GM18498 (cell line): ENCODE results near the gene RBM6.

Experiments used
- ATAC-seq: cut with Tn5 transposase; IDR thresholded peaks from one replicate; pipeline ENCODE4 v1.9.1; 2021; ENCODE audit warnings: mild to moderate bottlenecking, moderate library complexity; ENCODE audit not compliant: unreplicated experiment

The RBM6 gene

GRCh38 chr3:50124052-50124799, 184.3 kb downstream of the RBM6 start:
- ATAC-seq = no peak

- no peak for ATAC-seq
Measured at GRCh38 chr3:50124800-50125178, 184.8 kb downstream of the RBM6 start.

- ATAC-seq = no peak
Measured at GRCh38 chr3:50125541-50126286, 185.8 kb downstream of the RBM6 start.

DNA sequence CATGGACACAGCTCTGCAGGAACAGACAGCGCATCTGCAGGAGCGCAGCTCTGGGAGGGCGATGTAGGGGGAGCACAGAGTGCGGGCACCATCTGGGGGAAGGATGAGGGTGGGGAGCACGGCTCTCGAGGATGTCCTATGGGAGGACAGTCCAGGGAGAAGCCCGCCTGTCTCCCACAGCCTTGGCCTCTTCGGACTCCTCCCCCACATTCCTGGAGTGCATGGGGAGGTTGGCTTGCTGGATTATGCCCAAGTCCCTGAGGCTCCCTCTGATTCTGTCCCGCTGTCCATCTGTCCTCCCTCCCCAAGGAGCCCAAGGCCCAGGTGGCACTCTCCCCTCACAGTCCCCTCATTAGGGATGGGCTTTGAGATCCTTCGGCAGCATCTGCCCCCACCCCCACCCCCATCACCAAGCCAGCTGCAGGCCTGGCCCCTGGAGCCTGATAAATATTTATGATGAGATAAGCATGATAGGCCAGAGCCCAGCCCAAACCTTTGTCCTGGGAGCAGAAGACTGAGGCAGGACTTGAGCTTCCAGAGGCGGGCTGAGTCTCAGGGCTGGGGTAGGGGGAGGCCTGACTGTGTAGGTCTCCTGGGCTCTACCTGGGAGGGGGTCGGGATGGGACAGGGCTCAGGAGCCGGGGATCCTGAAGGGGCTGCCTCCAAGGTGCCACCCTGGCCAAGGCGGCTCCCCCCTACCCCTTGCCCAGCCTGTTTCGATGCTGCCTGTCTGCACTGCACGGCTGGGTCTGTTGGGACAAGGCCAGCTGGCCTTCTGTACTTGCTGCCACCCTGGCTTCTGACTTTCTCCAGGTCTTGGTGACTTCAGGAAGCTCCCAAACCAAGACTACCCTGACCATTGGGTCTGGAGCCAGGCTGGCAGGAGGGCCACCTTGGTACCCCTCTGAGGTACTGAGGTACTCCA, 186.6 kb downstream of the RBM6 start:
- ATAC-seq = no peak
